Muscle layer of duodenum (tissue), 2 donors: ENCODE measurements around the gene CSTF3.
A peak's percentile ranks its signal among the peaks of the same experiment; 100 is the strongest.
"Not testable (repeated sequence)": the region's sequence is repeated elsewhere in the genome, so short reads cannot be mapped to it uniquely, and the experiment has no call there.

Experiments
- H3K27ac ChIP-seq: one replicate; pipeline ENCODE4 v1.7.0; 2013; ENCODE audit warnings: mild to moderate bottlenecking, low read length
- H3K27me3 ChIP-seq: one replicate; pipeline ENCODE4 v1.7.0; 2013; ENCODE audit warnings: low read depth, mild to moderate bottlenecking, control low read depth, low read length
- H3K36me3 ChIP-seq, 2 donors: one replicate each; pipeline ENCODE4 v1.7.0; 2013; ENCODE audit warnings: low read length in 2 of 2, control low read depth in 1 of 2, mild to moderate bottlenecking in 1 of 2; ENCODE audit not compliant: insufficient read depth in 2 of 2, control insufficient read depth in 1 of 2
- H3K4me1 ChIP-seq, 2 donors: one replicate each; pipeline ENCODE4 v1.7.0; 2013; ENCODE audit warnings: low read length in 2 of 2, mild to moderate bottlenecking in 2 of 2, control low read depth in 1 of 2, moderate library complexity in 1 of 2; ENCODE audit not compliant: insufficient read depth in 2 of 2, control insufficient read depth in 1 of 2
- H3K4me3 ChIP-seq, 2 donors: one replicate each; pipeline ENCODE4 v1.7.0; 2013; ENCODE audit warnings: low read length in 2 of 2, low read depth in 1 of 2, mild to moderate bottlenecking in 1 of 2
- H3K9me3 ChIP-seq, 2 donors: one replicate each; pipeline ENCODE4 v1.7.0; 2013; ENCODE audit warnings: low read length in 2 of 2, control low read depth in 1 of 2, mild to moderate bottlenecking in 1 of 2; ENCODE audit not compliant: control insufficient read depth in 1 of 2
- donor health status: healthy.

The CSTF3 gene

GRCh38 chr11:33179348-33179803, 18.1 kb upstream of the CSTF3 start:
- Histone ChIP-seq H3K36me3 (no peaks in the 10 kb centered on the region), H3K27ac (no peak overlapping the region), H3K27me3 (no peaks in the 10 kb centered on the region), H3K9me3 (no peaks in the 10 kb centered on the region), H3K4me3 (no peak overlapping the region), H3K4me1 (no peaks in the 10 kb centered on the region)

GRCh38 chr11:33178443-33179180, 17.3 kb upstream of the CSTF3 start:
- Histone ChIP-seq H3K4me3 (no peak overlapping the region), H3K4me1 (no peaks in the 10 kb centered on the region), H3K36me3 (no peaks in the 10 kb centered on the region), H3K27ac (no peak overlapping the region), H3K9me3 (no peaks in the 10 kb centered on the region), H3K27me3 (no peaks in the 10 kb centered on the region)

- no peak overlapping the region for H3K27ac ChIP-seq
- H3K36me3 ChIP-seq = no peaks in the 10 kb centered on the region
- H3K27me3 ChIP-seq = no peaks in the 10 kb centered on the region
- H3K9me3 ChIP-seq = no peaks in the 10 kb centered on the region
- no peak overlapping the region for H3K4me3 ChIP-seq
- H3K4me1 ChIP-seq = no peaks in the 10 kb centered on the region
Measured at GRCh38 chr11:33177676-33178336, 16.5 kb upstream of the CSTF3 start.

- H3K27ac ChIP-seq, H3K27me3 ChIP-seq, H3K4me1 ChIP-seq, H3K4me3 ChIP-seq, H3K36me3 ChIP-seq, H3K9me3 ChIP-seq: not testable (repeated sequence)
Measured at GRCh38 chr11:33176760-33177159, 15.5 kb upstream of the CSTF3 start.

- Histone ChIP-seq H3K9me3 (no peaks in the 10 kb centered on the region), H3K4me3 (no peak overlapping the region), H3K27ac (no peak overlapping the region), H3K36me3 (no peaks in the 10 kb centered on the region), H3K27me3 (no peaks in the 10 kb centered on the region), H3K4me1 (no peaks in the 10 kb centered on the region)
Measured at GRCh38 chr11:33172996-33173395, 11.7 kb upstream of the CSTF3 start.

- no peak overlapping the region for H3K27ac ChIP-seq
- no peaks in the 10 kb centered on the region for H3K4me1 ChIP-seq
- no peaks in the 10 kb centered on the region for H3K9me3 ChIP-seq
Measured at GRCh38 chr11:33172345-33172744, 11.1 kb upstream of the CSTF3 start.

GRCh38 chr11:33171251-33171650, 10.0 kb upstream of the CSTF3 start:
- H3K36me3 ChIP-seq = no peaks in the 10 kb centered on the region
- no peaks in the 10 kb centered on the region for H3K27me3 ChIP-seq
- H3K27ac ChIP-seq = no peak overlapping the region
- no peaks in the 10 kb centered on the region for H3K9me3 ChIP-seq
- H3K4me3 ChIP-seq = no peak overlapping the region
- H3K4me1 ChIP-seq = no peaks in the 10 kb centered on the region

More at GRCh38 chr11:33172345-33172744, 11.1 kb upstream of the CSTF3 start:
- Histone ChIP-seq H3K27me3 (no peaks in the 10 kb centered on the region), H3K36me3 (no peaks in the 10 kb centered on the region), H3K4me3 (no peak overlapping the region)

GRCh38 chr11:33168709-33169200, 7.5 kb upstream of the CSTF3 start:
- H3K4me1 ChIP-seq = no peaks in the 10 kb centered on the region
- H3K36me3 ChIP-seq = no peaks in the 10 kb centered on the region
- no peak overlapping the region for H3K27ac ChIP-seq

GRCh38 chr11:33162831-33163230, 1.6 kb upstream of the CSTF3 start:
- no peaks in the 10 kb centered on the region for H3K36me3 ChIP-seq
- H3K27ac ChIP-seq = no peak overlapping the region
- peaks cover 7 to 25% of the 10 kb centered on the region in 2 donors for H3K4me1 ChIP-seq
- H3K9me3 ChIP-seq = no peaks in the 10 kb centered on the region
- no peak overlapping the region for H3K4me3 ChIP-seq
- no peaks in the 10 kb centered on the region for H3K27me3 ChIP-seq

More at GRCh38 chr11:33168709-33169200, 7.5 kb upstream of the CSTF3 start:
- Histone ChIP-seq H3K4me3 (no peak overlapping the region), H3K9me3 (no peaks in the 10 kb centered on the region), H3K27me3 (no peaks in the 10 kb centered on the region)

GRCh38 chr11:33160587-33160986, 693 bp downstream of the CSTF3 start:
- Histone ChIP-seq H3K27me3 (no peaks in the 10 kb centered on the region), H3K9me3 (no peaks in the 10 kb centered on the region), H3K4me1 (peaks cover 7 to 25% of the 10 kb centered on the region in 2 donors), H3K27ac (peak overlapping the region; percentile 94), H3K4me3 (peak overlapping the region; percentile 96), H3K36me3 (no peaks in the 10 kb centered on the region)

GRCh38 chr11:33160136-33160535, 1.1 kb downstream of the CSTF3 start:
- Histone ChIP-seq H3K27ac (peak overlapping the region; percentile 94), H3K27me3 (no peaks in the 10 kb centered on the region), H3K36me3 (no peaks in the 10 kb centered on the region), H3K4me1 (peaks cover 7 to 25% of the 10 kb centered on the region in 2 donors), H3K4me3 (peak overlapping the region; percentile 96), H3K9me3 (no peaks in the 10 kb centered on the region)
